ENCODE data around the gene CCDC88C. TPM values are rescaled to one million over a fixed set of nuclear protein-coding genes. Genes with fewer than 3 reads are reported as not detected.

CCDC88C gene
- polyA plus RNA-seq, 4 donors: 32.6 to 36.2 (median 34.0) TPM

- no peak for DNase-seq (ENCODE audit: low read depth in 4 of 4, low spot score in 3 of 4)
Measured at GRCh38 chr14:91400696-91401095, 16.9 kb downstream of the CCDC88C start.

DNA sequence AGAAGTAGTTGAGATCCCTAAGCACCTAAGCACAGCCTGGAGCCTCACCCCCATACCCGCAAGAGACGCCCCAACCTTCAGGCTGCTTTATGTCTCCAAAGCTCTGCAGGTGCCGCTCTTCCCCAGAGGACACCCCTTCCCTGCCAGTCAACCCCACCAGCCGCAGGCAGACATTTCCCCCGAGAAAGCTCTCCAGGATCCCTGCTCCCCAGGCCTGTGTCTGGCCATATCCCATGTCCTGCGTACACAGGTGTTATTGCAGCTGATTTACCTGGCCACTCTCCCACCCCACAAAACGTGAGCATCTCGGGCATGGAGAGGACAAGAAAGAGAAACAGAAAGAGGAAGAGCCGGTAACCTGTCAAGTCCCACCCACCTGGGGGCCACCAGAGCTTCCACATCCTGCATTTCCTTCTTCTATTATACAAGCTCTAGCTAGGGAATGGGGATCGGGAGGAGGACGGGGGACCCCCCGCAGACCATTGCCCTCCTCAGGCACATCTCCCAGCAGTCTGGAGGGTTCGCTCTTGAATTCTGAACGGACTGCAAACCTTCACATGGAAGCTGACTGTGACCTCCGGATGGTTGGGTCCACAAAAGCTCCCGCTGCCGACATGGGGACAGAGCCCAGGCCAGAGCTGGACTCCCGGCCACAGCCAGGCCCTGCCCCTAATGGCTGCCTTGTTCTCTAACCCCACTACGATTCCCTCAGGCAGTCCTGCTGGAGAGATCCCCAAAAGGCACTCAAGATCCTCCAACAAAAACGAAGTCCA lies 17.6 kb downstream of the CCDC88C start:
- no peak for DNase-seq (ENCODE audit: low read depth in 4 of 4, low spot score in 3 of 4)

DNA sequence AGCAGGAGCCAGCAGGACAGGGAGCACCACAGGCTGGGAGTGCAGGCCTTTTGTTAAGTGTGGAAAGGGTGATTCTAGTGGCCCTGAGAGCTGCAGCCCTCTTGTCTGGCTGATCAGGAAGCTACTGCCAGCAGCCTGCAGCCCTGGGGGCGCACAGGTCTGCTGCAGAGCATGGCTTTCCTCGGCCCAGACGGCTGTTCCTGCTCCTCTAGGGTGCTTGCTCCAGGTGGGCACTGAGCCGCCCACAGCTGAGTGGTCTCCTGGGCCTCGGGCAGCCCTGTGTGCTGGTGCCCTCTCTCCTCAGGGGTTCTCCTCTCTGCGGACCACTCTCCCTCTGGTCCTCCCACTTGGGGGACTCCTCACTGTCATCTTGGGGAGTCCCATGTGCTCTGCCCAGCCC lies 18.9 kb downstream of the CCDC88C start:
- no peak for DNase-seq (ENCODE audit: low read depth in 4 of 4, low spot score in 3 of 4)

- DNase-seq (ENCODE audit: low read depth in 4 of 4, low spot score in 3 of 4): no peak
Measured at GRCh38 chr14:91397965-91398591, 19.5 kb downstream of the CCDC88C start.

DNA sequence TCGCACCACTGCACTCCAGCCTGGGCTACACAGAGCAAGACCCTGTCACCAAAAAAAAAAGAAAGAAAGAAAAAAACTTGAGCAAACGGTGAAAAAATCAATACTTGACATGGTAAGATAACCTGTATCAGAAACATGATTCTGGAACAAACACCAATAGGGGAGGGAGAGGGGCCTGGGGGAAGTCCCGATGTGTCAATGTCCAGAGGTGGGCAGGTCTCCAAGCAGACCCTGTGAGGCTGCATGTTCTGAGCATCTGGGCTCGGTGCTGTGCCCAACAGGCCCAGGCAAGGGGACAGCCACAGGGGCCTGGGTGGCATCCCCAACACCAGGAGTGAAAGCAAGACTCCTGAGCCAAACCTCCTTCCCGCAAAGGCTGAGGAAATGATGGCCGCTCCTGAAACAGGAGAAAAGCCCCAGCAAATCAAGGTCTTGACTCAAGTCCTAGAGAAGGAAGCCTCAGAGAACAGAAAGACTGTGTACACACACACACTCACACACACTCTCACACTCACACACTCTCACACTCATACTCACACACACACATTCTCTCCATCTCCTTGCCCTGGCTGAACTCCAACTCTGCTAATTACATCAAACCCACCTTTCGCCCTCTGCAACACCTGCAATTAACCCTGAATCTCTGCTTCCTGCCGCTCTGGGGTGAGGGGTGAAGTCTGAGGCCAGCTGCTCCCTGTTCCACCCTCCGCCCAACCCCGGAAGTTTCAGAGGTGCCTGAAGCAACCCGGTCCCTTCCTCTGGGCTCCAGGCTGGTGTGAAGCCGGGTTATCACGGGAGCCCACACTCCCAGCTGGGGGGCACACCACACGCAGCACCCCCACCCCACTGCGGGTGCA lies 20.4 kb downstream of the CCDC88C start:
- DNase-seq (ENCODE audit: low read depth in 4 of 4, low spot score in 3 of 4): no peak

DNA sequence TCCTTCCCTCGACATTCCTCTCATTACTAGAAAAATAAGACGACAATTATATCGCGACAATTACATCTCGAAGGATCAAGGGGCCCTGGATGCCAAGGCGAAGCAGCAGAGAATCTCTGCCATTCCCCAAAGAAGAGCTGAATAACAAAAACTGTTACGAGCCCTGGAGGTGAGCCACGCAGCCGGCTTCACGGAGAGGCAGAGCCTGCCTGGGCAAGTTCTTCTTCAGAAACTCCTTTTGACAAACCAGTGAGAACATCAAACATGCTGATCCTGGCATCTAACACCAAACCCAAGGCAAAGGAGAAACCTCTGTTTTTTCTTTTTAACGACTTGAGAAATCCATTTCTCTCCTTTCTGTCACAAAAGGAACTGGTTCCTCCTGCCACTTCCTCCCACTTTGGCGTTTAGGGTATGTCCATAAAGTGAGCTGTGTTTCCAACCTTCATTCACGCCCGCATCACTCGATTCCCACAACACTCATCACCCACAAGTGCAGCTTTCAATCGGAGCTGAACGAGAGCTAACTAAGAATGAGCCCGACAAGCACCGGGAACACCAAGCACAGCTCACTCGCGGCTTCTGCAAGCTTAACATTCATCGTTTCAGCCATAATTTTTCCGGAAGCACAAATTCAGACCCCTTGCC lies 21.5 kb downstream of the CCDC88C start:
- no peak for DNase-seq (ENCODE audit: low read depth in 4 of 4, low spot score in 3 of 4)

- DNase-seq (ENCODE audit: low read depth in 4 of 4, low spot score in 3 of 4): no peak
Measured at GRCh38 chr14:91395466-91395865, 22.2 kb downstream of the CCDC88C start.

GRCh38 chr14:91394105-91395081 lies 23.2 kb downstream of the CCDC88C start:
- DNase-seq (ENCODE audit: low read depth in 4 of 4, low spot score in 3 of 4): no peak

DNA sequence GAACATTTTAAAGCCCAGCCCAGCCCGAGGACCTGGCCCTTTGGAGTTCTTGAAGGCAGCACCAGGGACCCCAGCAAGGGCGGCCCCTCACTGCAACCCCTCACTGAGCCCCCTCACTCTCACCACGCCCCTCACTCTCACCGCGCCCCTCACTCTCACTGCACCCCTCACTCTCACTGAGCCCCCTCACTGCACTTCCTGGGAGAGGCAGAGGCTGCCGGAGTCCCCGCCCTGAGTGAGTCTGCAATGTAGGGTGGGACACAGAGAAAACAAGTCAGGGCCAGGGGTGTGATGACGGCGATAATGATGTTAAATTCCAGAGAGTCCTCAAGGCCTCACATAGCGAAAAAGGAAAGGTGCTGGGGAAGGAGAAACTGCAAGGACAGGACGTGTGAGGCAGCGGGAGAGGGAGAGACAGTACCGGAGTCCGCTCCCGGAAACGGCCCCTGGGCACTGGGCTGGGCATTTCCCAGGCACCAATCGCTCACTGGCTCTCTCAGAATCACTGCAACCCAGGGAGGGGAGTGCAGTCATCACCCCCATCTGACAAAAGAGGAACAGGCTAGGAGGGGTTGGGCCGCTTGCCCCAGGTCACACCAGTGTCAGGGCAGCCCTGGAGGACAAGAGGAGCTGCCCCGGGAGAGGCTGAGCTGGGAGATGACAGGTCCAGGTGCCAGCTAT lies 24.9 kb downstream of the CCDC88C start:
- DNase-seq (ENCODE audit: low read depth in 4 of 4, low spot score in 3 of 4): no peak

GRCh38 chr14:91390165-91390778 lies 27.3 kb downstream of the CCDC88C start:
- DNase-seq (ENCODE audit: low read depth in 4 of 4, low spot score in 3 of 4): no peak

DNA sequence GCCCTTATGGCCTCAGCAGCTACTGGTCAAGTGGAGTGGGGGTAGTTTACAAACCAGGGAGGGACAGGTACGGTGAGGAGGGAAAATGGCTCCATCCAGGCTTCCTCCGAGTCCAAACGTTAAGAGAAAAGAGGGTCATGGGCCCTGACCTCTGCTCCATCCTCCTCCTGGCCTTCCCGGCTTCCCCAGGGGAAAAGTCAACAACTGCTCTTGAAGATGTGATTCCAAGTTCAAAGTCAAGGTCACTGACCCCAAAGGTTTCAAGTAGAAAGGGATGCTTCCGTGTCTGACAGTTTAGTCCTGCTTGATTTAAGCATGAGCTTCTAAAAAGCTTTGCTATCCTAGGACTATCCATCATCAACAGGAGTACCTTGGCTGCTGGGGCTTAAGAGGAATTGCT lies 28.5 kb downstream of the CCDC88C start:
- DNase-seq (ENCODE audit: low read depth in 4 of 4, low spot score in 3 of 4): no peak

- DNase-seq (ENCODE audit: low read depth in 4 of 4, low spot score in 3 of 4): no peak
Measured at GRCh38 chr14:91388551-91388975, 29.1 kb downstream of the CCDC88C start.

DNA sequence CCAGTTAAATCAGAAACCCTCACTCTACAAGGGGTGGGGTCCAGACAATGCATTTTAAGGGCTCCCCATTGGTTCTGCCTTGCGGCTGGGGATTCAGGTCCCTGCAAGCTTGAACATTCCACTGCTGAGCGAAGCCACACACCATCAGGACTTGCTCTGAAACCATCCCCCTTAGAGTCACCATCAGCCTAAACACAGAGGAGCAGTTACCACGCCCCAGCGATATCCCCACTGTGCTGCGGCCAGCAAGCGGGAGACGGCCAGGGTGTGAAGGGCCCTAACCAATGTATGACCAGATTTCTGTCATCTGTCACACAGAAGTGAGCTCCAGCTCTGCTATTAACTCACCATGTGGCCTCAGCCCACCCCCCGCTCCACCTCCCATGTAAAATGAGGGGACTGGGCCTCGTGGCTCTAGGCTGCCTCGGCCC lies 29.7 kb downstream of the CCDC88C start:
- no peak for DNase-seq (ENCODE audit: low read depth in 4 of 4, low spot score in 3 of 4)

GRCh38 chr14:91387169-91387835 lies 30.3 kb downstream of the CCDC88C start:
- no peak for DNase-seq (ENCODE audit: low read depth in 4 of 4, low spot score in 3 of 4)

- DNase-seq (ENCODE audit: low read depth in 4 of 4, low spot score in 3 of 4): no peak
Measured at GRCh38 chr14:91385697-91386096, 31.9 kb downstream of the CCDC88C start.

- DNase-seq (ENCODE audit: low read depth in 4 of 4, low spot score in 3 of 4): no peak
Measured at GRCh38 chr14:91385224-91385623, 32.4 kb downstream of the CCDC88C start.

DNA sequence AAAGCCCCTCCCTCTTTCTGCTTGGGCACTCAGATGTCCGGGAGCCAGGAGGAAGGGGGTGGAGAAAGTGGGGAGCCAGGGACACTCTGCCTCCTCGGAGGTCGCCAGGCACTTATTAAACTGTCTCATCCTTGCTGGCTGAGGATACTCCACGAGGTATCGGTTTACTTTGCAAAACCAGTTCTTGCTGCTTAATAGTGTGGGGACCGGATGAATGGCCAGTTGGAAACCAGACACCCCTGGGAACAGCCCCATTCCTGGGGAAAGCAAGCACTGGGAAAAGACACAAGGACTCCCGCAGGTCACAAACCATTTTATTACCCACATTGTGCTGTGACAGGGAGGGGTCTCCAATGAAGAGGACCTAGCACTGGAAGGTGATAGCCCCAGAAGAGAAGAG lies 34.2 kb downstream of the CCDC88C start:
- peak in 2 of 4 donors; percentile 79 to 81 for DNase-seq (ENCODE audit: low read depth in 4 of 4, low spot score in 3 of 4)
